ENCODE measurements around the gene PKLR. TPM values are rescaled to one million over a fixed set of nuclear protein-coding genes. Genes with fewer than 3 reads are reported as not detected.

The PKLR gene
- total and polyA plus RNA-seq, 3 donors from 2014 or later = 0.25 to 2.0 (median 0.87) TPM

- peaks cover 12% of the 10 kb centered on the region for H3K4me1 ChIP-seq
- H3K36me3 ChIP-seq (ENCODE audit: low read depth, missing control alignments) = no peaks in the 10 kb centered on the region
- DNase-seq = no peak
- WGBS, 2 donors = 0 to 5% methylated on average over 1 to 9 of the region's 9 CpGs
- intact Hi-C loops (cut with DNase I; ENCODE audit: low total_unique reads) = no loop called here
- H3K9me3 ChIP-seq = no peaks in the 10 kb centered on the region
- H3K27ac ChIP-seq = peak overlapping the region; percentile 73 to 86
- peak overlapping the region; percentile 77 to 87 for H3K4me3 ChIP-seq
- H3K27me3 ChIP-seq = no peaks in the 10 kb centered on the region
- TF ChIP-seq, protein P1, sequence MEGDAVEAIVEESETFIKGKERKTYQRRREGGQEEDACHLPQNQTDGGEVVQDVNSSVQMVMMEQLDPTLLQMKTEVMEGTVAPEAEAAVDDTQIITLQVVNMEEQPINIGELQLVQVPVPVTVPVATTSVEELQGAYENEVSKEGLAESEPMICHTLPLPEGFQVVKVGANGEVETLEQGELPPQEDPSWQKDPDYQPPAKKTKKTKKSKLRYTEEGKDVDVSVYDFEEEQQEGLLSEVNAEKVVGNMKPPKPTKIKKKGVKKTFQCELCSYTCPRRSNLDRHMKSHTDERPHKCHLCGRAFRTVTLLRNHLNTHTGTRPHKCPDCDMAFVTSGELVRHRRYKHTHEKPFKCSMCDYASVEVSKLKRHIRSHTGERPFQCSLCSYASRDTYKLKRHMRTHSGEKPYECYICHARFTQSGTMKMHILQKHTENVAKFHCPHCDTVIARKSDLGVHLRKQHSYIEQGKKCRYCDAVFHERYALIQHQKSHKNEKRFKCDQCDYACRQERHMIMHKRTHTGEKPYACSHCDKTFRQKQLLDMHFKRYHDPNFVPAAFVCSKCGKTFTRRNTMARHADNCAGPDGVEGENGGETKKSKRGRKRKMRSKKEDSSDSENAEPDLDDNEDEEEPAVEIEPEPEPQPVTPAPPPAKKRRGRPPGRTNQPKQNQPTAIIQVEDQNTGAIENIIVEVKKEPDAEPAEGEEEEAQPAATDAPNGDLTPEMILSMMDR (IDR thresholded peaks at IDR 0.05) = no peak
- no peak for TF ChIP-seq POLR2A (IDR thresholded peaks at IDR 0.05)
These were observed 39.8 kb downstream of the PKLR start for GRCh38 chr1:155261493-155261851.

DNA sequence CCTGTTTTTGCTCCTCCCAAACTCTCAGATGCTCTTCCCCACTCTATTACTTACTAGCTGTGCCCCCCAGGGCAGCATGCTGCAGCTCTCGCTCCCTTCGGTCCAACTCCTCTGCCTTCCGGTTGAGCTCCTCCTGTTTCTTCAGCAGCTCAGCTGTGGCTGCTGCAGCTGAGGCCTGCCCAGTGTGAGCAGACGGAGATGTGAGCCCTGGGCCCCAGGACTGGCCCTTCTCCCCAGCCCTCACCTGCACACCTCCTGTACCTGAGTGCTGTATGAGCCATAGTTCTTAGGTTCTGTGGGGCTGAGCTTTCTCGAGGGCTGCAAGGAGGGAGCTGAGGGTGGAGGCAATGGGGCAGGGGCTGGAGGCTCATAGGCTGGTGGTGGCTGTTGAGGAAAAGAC lies 41.0 kb downstream of the PKLR start:
- intact Hi-C loops (cut with DNase I; ENCODE audit: low total_unique reads) = no loop called here
- no peak overlapping the region for H3K27ac ChIP-seq
- no peaks in the 10 kb centered on the region for H3K36me3 ChIP-seq (ENCODE audit: low read depth, missing control alignments)
- WGBS, 2 donors = 90 to 92% methylated on average over 5 of the region's 5 CpGs
- TF ChIP-seq, protein P1 (IDR thresholded peaks at IDR 0.05) = no peak
- TF ChIP-seq POLR2A (IDR thresholded peaks at IDR 0.05) = no peak
- no peak overlapping the region for H3K4me3 ChIP-seq
- DNase-seq = no peak
- H3K9me3 ChIP-seq = no peaks in the 10 kb centered on the region
- H3K4me1 ChIP-seq = peaks cover 18% of the 10 kb centered on the region
- no peaks in the 10 kb centered on the region for H3K27me3 ChIP-seq

DNA sequence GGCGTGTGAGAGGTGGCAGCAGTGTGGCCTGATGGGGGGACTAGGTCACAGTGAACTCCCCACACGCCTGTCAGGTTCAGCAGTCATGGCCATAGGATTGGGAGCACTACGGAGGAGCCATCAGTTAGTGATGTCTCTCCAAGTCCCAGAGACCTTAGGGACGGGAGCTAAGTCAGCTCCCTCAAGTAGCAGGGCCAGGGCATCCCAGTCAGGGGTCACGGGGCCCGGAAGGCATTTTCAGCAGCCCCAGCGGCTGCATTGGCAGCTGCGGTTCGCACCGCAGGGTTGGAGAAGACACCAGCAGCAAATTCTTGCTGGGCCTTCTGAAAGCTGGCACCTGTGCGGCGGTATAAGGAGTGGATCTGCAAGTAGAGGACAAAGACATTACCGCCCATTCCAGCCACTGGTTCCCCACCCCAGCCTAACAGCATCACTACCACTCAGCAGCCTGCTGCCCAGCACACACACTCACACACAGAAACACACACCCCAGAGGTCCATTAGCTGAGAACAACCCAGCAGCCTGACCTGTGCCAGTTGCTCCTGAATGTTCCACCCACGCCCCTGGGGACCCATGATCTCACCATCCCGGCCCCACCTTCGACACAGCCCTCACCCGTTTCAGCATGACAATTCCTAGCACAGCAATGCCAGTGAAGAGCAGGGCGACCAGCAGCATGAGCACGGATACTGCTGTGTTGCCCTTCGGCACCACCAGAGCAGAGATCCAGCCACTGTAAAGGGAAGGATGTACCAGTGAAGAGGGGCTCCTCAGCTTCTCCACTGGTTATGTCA lies 45.0 kb downstream of the PKLR start:
- Histone ChIP-seq H3K36me3 (ENCODE audit: low read depth, missing control alignments) (no peaks in the 10 kb centered on the region), H3K27ac (peak overlapping the region; percentile 88 to 96), H3K4me1 (peaks cover 34% of the 10 kb centered on the region), H3K9me3 (no peaks in the 10 kb centered on the region), H3K4me3 (peak overlapping the region; percentile 85 to 86), H3K27me3 (no peaks in the 10 kb centered on the region)
- TF ChIP-seq POLR2A (IDR thresholded peaks at IDR 0.05) = no peak
- TF ChIP-seq, protein P1 (IDR thresholded peaks at IDR 0.05) = no peak
- intact Hi-C loops (cut with DNase I; ENCODE audit: low total_unique reads) = loop anchor here (10.0 kb wide), 2 partner anchors 69 to 339 kb away; partner anchors contain the start of gene RUSC1
- no peak for DNase-seq
- 46 to 65% methylated on average over 19 to 20 of the region's 20 CpGs for WGBS, 2 donors

DNA sequence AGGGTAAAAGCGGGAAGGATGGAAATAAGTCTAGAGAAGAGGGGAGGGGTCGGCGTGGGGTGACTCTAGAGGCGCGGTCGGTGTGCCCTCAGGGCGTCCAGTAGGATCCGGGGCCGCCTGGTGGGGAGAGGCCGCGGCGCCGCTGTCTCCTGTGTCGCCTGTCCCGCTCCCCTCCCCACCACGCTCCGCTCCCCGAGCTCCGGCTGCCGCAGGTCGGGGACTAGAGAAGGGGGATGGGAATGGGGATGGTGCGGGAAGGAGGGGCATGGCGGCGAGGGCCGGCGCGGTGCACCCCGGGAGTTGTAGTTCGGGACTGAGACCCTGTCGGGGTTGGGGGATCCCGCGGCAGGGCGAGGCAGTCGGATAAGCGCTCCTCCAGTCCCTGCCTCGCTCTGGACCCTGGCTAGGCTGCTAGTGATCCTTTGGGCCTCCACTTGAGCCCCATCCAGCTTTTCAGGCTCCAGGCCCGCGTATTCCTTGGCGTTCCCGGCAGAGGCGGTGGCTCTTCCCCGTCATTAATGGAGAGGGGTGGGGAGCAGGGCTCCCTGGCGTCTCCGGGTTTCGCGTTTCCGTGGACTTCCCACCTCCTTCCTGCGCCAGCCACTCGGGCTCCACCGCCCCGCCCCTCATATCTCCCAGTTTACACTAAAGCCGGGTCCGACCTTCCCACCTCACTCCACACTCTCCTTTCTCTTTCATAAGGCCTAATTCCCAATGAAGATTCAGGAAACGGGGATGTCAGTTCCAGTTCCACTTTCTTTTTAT lies 45.8 kb downstream of the PKLR start, which contains the start of gene ENTREP3:
TSS of gene ENTREP3 (minus strand) at position 241 of the 765 bp plus-strand sequence. CDS start 606 bp downstream, outside the sequence.
- WGBS, 2 donors = 0 to 1% methylated on average over 46 to 48 of the region's 54 CpGs
- peak; percentile 93 for DNase-seq
- peaks cover 40% of the 10 kb centered on the region for H3K4me1 ChIP-seq
- no peaks in the 10 kb centered on the region for H3K9me3 ChIP-seq
- peak within 1 kb of the TSS; percentile 85 to 86 for H3K4me3 ChIP-seq
- intact Hi-C loops (cut with DNase I; ENCODE audit: low total_unique reads) = loop anchor here (10.0 kb wide), 2 partner anchors 69 to 339 kb away; partner anchors contain the start of gene RUSC1
- no peaks in the 10 kb centered on the region for H3K27me3 ChIP-seq
- TF ChIP-seq POLR2A (IDR thresholded peaks at IDR 0.05) = no peak
- TF ChIP-seq, protein P1 (IDR thresholded peaks at IDR 0.05) = peak in 1 of 3 experiments; percentile 1
- H3K27ac ChIP-seq = peak within 1 kb of the TSS; percentile 88 to 96
- H3K36me3 ChIP-seq (ENCODE audit: low read depth, missing control alignments) = no peaks in the 10 kb centered on the region

Data from testis (tissue), 3 donors.